ENCODE data around the gene DOK6. TPM values are rescaled to one million over a fixed set of nuclear protein-coding genes. Genes with fewer than 3 reads are reported as not detected.

Gene DOK6
- total RNA-seq, 2 experiments from 2014 or later: not detected

DNA sequence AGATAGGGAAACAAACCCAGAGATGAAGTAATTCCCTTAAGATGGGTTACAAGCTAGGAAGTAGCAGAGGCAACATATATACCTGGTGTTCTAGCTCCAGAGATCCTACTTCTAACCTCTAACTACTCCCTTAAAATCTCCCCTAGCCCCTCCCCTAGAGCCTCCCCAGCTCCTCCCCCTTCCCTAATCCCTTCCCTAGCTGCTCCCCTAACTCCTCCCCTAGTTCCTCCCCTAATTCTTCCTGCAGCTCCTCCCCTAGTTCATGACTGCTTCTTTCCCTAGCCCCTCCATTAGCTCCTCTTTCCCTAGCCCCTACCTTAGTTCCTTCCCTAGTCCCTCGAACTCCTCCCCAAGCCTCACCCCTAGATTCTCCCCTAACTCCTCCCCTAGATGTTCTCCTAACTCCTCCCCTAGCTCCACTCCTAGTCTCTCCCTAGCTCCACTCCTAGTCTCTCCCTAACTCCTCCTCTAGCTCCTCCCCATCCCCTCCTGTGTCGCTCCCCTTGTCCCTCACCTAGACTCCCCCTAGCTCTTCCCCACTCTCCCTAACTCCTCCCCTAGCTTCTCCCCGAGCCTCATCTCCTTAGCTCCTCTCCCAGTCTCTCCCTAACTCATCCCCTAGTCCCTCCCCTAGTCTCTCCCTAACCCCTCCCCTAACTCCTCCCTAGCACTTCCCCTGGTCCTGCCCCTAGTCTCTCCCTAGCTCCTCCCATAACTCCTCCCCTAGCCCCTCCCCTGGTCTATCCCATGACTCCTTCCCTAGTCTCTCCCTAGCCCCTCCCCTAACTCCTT lies 438.1 kb downstream of the DOK6 start:
- no peak for TF ChIP-seq EZH2phosphoT487 (IDR thresholded peaks at IDR 0.05; ENCODE audit: borderline replicate concordance, low read depth, low read length)
- TF ChIP-seq, protein P1, sequence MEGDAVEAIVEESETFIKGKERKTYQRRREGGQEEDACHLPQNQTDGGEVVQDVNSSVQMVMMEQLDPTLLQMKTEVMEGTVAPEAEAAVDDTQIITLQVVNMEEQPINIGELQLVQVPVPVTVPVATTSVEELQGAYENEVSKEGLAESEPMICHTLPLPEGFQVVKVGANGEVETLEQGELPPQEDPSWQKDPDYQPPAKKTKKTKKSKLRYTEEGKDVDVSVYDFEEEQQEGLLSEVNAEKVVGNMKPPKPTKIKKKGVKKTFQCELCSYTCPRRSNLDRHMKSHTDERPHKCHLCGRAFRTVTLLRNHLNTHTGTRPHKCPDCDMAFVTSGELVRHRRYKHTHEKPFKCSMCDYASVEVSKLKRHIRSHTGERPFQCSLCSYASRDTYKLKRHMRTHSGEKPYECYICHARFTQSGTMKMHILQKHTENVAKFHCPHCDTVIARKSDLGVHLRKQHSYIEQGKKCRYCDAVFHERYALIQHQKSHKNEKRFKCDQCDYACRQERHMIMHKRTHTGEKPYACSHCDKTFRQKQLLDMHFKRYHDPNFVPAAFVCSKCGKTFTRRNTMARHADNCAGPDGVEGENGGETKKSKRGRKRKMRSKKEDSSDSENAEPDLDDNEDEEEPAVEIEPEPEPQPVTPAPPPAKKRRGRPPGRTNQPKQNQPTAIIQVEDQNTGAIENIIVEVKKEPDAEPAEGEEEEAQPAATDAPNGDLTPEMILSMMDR (conservative IDR thresholded peaks at IDR 0.05; ENCODE audit: low read length): no peak
- peak; percentile 16 for DNase-seq (ENCODE audit: low spot score)
- H3K27ac ChIP-seq (ENCODE audit: low read depth, low read length, poor library complexity, severe bottlenecking): no peak overlapping the region
- H3K9me3 ChIP-seq (ENCODE audit: low read length): no peaks in the 10 kb centered on the region
- ChIA-PET POLR2A (interaction anchor here (0.6 kb wide), 1 partner anchor 717 kb away, joined by 5 read pairs; no protein-coding TSS in a partner anchor), CTCF (ENCODE audit: unreplicated experiment) (interaction anchor here (0.8 kb wide), 1 partner anchor 17 kb away, joined by 3 read pairs; no protein-coding TSS in a partner anchor)
- H3K9me2 ChIP-seq (ENCODE audit: insufficient read depth, low read length): no peaks in the 10 kb centered on the region
- H3K4me1 ChIP-seq (ENCODE audit: insufficient read depth, low read length, poor library complexity, severe bottlenecking): no peaks in the 10 kb centered on the region
- no peaks in the 10 kb centered on the region for H4K20me1 ChIP-seq (ENCODE audit: insufficient read depth, low read length)
- no peak overlapping the region for H3K4me3 ChIP-seq (ENCODE audit: low read depth, low read length, poor library complexity, severe bottlenecking)
- no peak overlapping the region for H3K4me2 ChIP-seq (ENCODE audit: low read length)
- no TSS peak for BruUV-seq (replicated peaks)
- no peaks in the 10 kb centered on the region for H3K79me2 ChIP-seq (ENCODE audit: insufficient read depth, low read depth, low read length)
- no peak overlapping the region for H2AFZ ChIP-seq (ENCODE audit: low read length)
- intact Hi-C loops (cut with micrococcal nuclease; ENCODE audit: unreplicated experiment): no loop called here
- no peaks in the 10 kb centered on the region for H3K36me3 ChIP-seq (ENCODE audit: insufficient read depth, low read length)

DNA sequence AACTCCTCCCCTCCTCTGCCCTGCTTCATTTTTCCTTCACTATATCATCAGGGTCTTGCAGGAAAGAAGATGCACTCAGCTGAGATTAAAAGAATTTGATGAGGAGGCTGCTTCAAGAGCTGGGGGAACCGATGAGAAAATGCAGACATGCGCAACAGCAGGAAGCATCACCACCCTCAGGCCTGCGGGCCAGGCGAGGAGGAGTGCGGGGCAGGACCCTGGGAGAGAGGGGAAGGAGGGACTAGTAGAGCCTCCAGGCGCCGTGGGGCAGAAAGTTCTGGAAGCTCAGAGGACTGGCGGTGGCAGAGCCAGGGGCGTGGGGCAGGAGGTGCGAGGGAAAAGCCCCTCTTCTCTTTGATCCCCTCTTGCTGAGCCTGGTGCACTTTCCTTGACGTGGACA lies 438.8 kb downstream of the DOK6 start:
- Histone ChIP-seq H4K20me1 (ENCODE audit: insufficient read depth, low read length) (no peaks in the 10 kb centered on the region), H3K36me3 (ENCODE audit: insufficient read depth, low read length) (no peaks in the 10 kb centered on the region), H3K4me1 (ENCODE audit: insufficient read depth, low read length, poor library complexity, severe bottlenecking) (no peaks in the 10 kb centered on the region), H3K9me2 (ENCODE audit: insufficient read depth, low read length) (no peaks in the 10 kb centered on the region), H2AFZ (ENCODE audit: low read length) (no peak overlapping the region), H3K9me3 (ENCODE audit: low read length) (no peaks in the 10 kb centered on the region), H3K79me2 (ENCODE audit: insufficient read depth, low read depth, low read length) (no peaks in the 10 kb centered on the region), H3K27ac (ENCODE audit: low read depth, low read length, poor library complexity, severe bottlenecking) (no peak overlapping the region), H3K4me3 (ENCODE audit: low read depth, low read length, poor library complexity, severe bottlenecking) (no peak overlapping the region), H3K4me2 (ENCODE audit: low read length) (no peak overlapping the region)
- ChIA-PET POLR2A (no interaction called here), CTCF (ENCODE audit: unreplicated experiment) (no interaction called here)
- TF ChIP-seq, protein P1 (conservative IDR thresholded peaks at IDR 0.05; ENCODE audit: low read length): no peak
- TF ChIP-seq EZH2phosphoT487 (IDR thresholded peaks at IDR 0.05; ENCODE audit: borderline replicate concordance, low read depth, low read length): no peak
- no TSS peak for BruUV-seq (replicated peaks)
- no peak for DNase-seq (ENCODE audit: low spot score)
- intact Hi-C loops (cut with micrococcal nuclease; ENCODE audit: unreplicated experiment): no loop called here

DNA sequence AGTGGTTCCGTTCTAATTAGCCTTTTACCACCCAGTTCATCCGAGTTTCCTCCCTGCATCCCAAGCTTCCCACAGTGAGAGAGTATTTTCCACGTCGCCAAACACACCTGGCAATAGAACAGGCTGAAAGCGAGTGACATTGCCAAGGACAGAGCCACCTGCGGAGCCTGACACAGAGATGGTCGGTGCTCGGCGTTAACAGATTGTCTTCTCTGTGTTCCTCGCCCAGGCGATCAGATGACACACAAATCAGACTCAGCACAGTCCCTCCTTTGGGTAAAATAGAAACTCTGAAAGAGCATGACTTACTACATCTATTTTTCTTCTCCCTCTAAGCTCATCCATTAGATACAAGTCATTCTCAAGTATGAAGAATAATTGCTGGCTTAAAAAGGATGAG lies 439.3 kb downstream of the DOK6 start:
- no peaks in the 10 kb centered on the region for H3K79me2 ChIP-seq (ENCODE audit: insufficient read depth, low read depth, low read length)
- H3K4me2 ChIP-seq (ENCODE audit: low read length): no peak overlapping the region
- H4K20me1 ChIP-seq (ENCODE audit: insufficient read depth, low read length): no peaks in the 10 kb centered on the region
- no peak overlapping the region for H3K27ac ChIP-seq (ENCODE audit: low read depth, low read length, poor library complexity, severe bottlenecking)
- TF ChIP-seq EZH2phosphoT487 (IDR thresholded peaks at IDR 0.05; ENCODE audit: borderline replicate concordance, low read depth, low read length): no peak
- TF ChIP-seq, protein P1 (conservative IDR thresholded peaks at IDR 0.05; ENCODE audit: low read length): no peak
- intact Hi-C loops (cut with micrococcal nuclease; ENCODE audit: unreplicated experiment): no loop called here
- no peaks in the 10 kb centered on the region for H3K9me3 ChIP-seq (ENCODE audit: low read length)
- ChIA-PET CTCF (ENCODE audit: unreplicated experiment) (no interaction called here), POLR2A (interaction anchor here (0.5 kb wide), 1 partner anchor 355 kb away, joined by 3 read pairs; no protein-coding TSS in a partner anchor)
- H2AFZ ChIP-seq (ENCODE audit: low read length): no peak overlapping the region
- no TSS peak for BruUV-seq (replicated peaks)
- no peak for DNase-seq (ENCODE audit: low spot score)
- H3K4me1 ChIP-seq (ENCODE audit: insufficient read depth, low read length, poor library complexity, severe bottlenecking): no peaks in the 10 kb centered on the region
- H3K36me3 ChIP-seq (ENCODE audit: insufficient read depth, low read length): no peaks in the 10 kb centered on the region
- no peaks in the 10 kb centered on the region for H3K9me2 ChIP-seq (ENCODE audit: insufficient read depth, low read length)
- H3K4me3 ChIP-seq (ENCODE audit: low read depth, low read length, poor library complexity, severe bottlenecking): no peak overlapping the region
